GM12878 (cell line): ENCODE measurements around the gene PLPPR2. TPM values are rescaled to one million over a fixed set of nuclear protein-coding genes. Genes with fewer than 3 reads are reported as not detected.
A peak's percentile ranks its signal among the peaks of the same experiment; 100 is the strongest.

Source experiments
- ATAC-seq: fragments of 200-7000 bp; cut with Tn5 transposase; 3 replicates; pipeline ENCODE4 v1.9.1; 2020; ENCODE audit warnings: mild to moderate bottlenecking, moderate library complexity
- BruUV-seq: library from RNA; stranded (reverse); fragments of 400-500 nt; replicated peaks from 2 replicates; lab custom pipeline; 2021; lab: Mats Ljungman, UMichigan
- CTCF ChIA-PET: fragments of 300-600 bp; sonication (Branson Sonifier 250); formaldehyde crosslinking; extraction: SDS; loops from one replicate; lab custom pipeline; 2021; ENCODE audit warnings: inconsistent platforms; lab: Yijun Ruan, JAX
- POLR2A ChIA-PET: fragments of 350-600 bp; formaldehyde crosslinking; extraction: SDS; loops from one replicate; lab custom pipeline; 2021; ENCODE audit warnings: inconsistent platforms; lab: Charles Lee
- RAD21 ChIA-PET: fragments of 300-600 bp; sonication (Branson Sonifier 250); formaldehyde crosslinking; loops from one replicate; lab custom pipeline; 2023; ENCODE audit warnings: antibody characterized with exemption; ENCODE audit not compliant: unreplicated experiment; lab: Charles Lee
- SMC1A ChIA-PET: fragments of 300-600 bp; sonication (Branson Sonifier 250); formaldehyde crosslinking; loops from one replicate; lab custom pipeline; 2023; ENCODE audit not compliant: unreplicated experiment, uncharacterized antibody; lab: Charles Lee
- DNase-seq: peaks from one replicate; pipeline ENCODE4 v3.0.0-alpha.2; 2011; ENCODE audit warnings: low read depth, low spot score
- FAIRE-seq: peaks from 3 replicates; lab custom pipeline; 2011; peaks lifted over from hg19 to GRCh38; lab: Jason Lieb, UNC
- H2AFZ ChIP-seq: 2 replicates; pipeline ENCODE4 v1.6.0; 2011; ENCODE audit warnings: low read depth, low read length, control low read depth; ENCODE audit not compliant: control insufficient read depth
- H3K27ac ChIP-seq: 2 replicates; pipeline ENCODE4 v1.5.1; 2011; ENCODE audit warnings: control low read depth; ENCODE audit not compliant: control insufficient read depth, insufficient read depth
- H3K27me3 ChIP-seq, 2 experiments: replicated peaks in 1 of 2; 2 replicates each; pipeline versions ENCODE4 v1.6.0 to v1.6.1; 2011; ENCODE audit warnings: low read length in 1 of 2; ENCODE audit not compliant: control insufficient read depth in 2 of 2, insufficient read depth in 2 of 2
- H3K36me3 ChIP-seq, 2 experiments: 2 replicates each; pipeline ENCODE4 v1.5.1; 2011; ENCODE audit warnings: low read length in 1 of 2; ENCODE audit not compliant: control insufficient read depth in 2 of 2, insufficient read depth in 2 of 2
- H3K4me1 ChIP-seq: 2 replicates; pipeline ENCODE4 v1.6.1; 2011; ENCODE audit warnings: mild to moderate bottlenecking, low read length, moderate library complexity, mixed read lengths; ENCODE audit not compliant: control insufficient read depth, insufficient read depth
- H3K4me2 ChIP-seq: 2 replicates; pipeline ENCODE4 v1.6.0; 2011; ENCODE audit warnings: control low read depth; ENCODE audit not compliant: control insufficient read depth, insufficient read depth
- H3K4me3 ChIP-seq: fragments of 200-600 bp; sonication (generic); 2 replicates; pipeline ENCODE4 v1.5.1; 2016
- H3K79me2 ChIP-seq: 2 replicates; pipeline ENCODE4 v1.6.0; 2011; ENCODE audit warnings: low read length; ENCODE audit not compliant: control insufficient read depth, insufficient read depth
- H3K9ac ChIP-seq: 2 replicates; pipeline ENCODE4 v1.8.0; 2011; ENCODE audit warnings: low read length, control low read depth, mixed read lengths; ENCODE audit not compliant: control insufficient read depth, insufficient read depth
- H3K9me3 ChIP-seq: replicated peaks from 3 replicates; pipeline ENCODE4 v1.5.1; 2011; ENCODE audit warnings: mild to moderate bottlenecking, low read length; ENCODE audit not compliant: control insufficient read depth, insufficient read depth
- H4K20me1 ChIP-seq: 2 replicates; pipeline ENCODE4 v1.6.0; 2011; ENCODE audit not compliant: control insufficient read depth, insufficient read depth
- CBX5 ChIP-seq: sonication (generic); IDR thresholded peaks from 2 replicates; pipeline ENCODE4 v1.6.1; 2016; ENCODE audit warnings: low read depth, moderate library complexity, mild to moderate bottlenecking, inconsistent platforms
- CEBPZ ChIP-seq: fragments of 150-350 bp; IDR thresholded peaks from 2 replicates; pipeline ENCODE4 v1.6.1; 2016; ENCODE audit warnings: low read depth, low read length
- HDAC6 ChIP-seq: fragments of 200-600 bp; sonication (generic); IDR thresholded peaks from one replicate; pipeline ENCODE4 v1.8.0; 2017; ENCODE audit warnings: antibody characterized with exemption; ENCODE audit not compliant: unreplicated experiment
- NR2C2 ChIP-seq: IDR thresholded peaks from 2 replicates; pipeline ENCODE4 v1.6.1; 2011; ENCODE audit warnings: borderline replicate concordance, low read depth; ENCODE audit not compliant: control insufficient read depth, insufficient read length
- WGBS: methylation state at CpG from one replicate; pipeline ENCODE4 v1.1.6; 2016; ENCODE audit warnings: low lambda C conversion rate; ENCODE audit not compliant: insufficient replicate concordance, insufficient coverage; ENCODE audit errors: missing lambda C conversion rate; 5-methylcytosine and 5-hydroxymethylcytosine counted together
- in situ Hi-C: fragments of 300-500 bp; cut with MboI; formaldehyde crosslinking; loops from 9 replicates; pipeline ENCODE4 v1.14.3; 2018; ENCODE audit warnings: mixed read lengths
- intact Hi-C: fragments of 100-400 bp; cut with micrococcal nuclease; formaldehyde crosslinking; loops from one replicate; pipeline ENCODE4 v1.14.2; 2022; ENCODE audit not compliant: unreplicated experiment
- polyA plus RNA-seq, 11 experiments: library from polyadenylated mRNA; depleted of rRNA in 4 of 11; unstranded in 6 of 11; stranded (reverse) in 5 of 11; fragments of >200 nt; fragmentation: Nextera tagmentation in 4 of 11; fragmentation: Illumina TruSeq in 1 of 11; extraction: Ambion mirVana in 4 of 11; extraction: Trizol in 1 of 11; gene quantifications; 1 replicate in 1 of 11; 2 replicates in 10 of 11; pipeline versions ENCODE4 v1.2.1 to v1.2.3, GENCODE V29; 2011 to 2016; ENCODE audit warnings: inconsistent platforms in 2 of 11, missing spikeins in 2 of 11, low read depth in 1 of 11
- total RNA-seq, 4 experiments: library from RNA; depleted of rRNA in 3 of 4; stranded (reverse); fragments of >200 nt in 3 of 4; fragmentation: Illumina TruSeq in 1 of 4; extraction: Trizol in 1 of 4; gene quantifications; 2 replicates each; pipeline versions ENCODE4 v1.2.1 to v1.2.3, GENCODE V29; 2013 to 2021

The PLPPR2 gene
- total and polyA plus RNA-seq, 10 of the 15 experiments (the other 5 are each of a cell fraction or from before 2014, with no cell fraction given): 0.09 to 2.8 (median 0.70) TPM

GRCh38 chr19:11338121-11338520, 17.1 kb upstream of the PLPPR2 start (continued):
- no peak for TF ChIP-seq HDAC6
- no peak for TF ChIP-seq CBX5

- Histone ChIP-seq H3K36me3 (peaks cover 0 to 9% of the 10 kb centered on the region in 2 experiments; a peak in 1 of 4 replicates), H3K4me1 (peaks cover 4% of the 10 kb centered on the region), H3K9ac (peak overlapping the region; percentile 62; the same call in 1 of the 2 replicates), H3K27me3 (no peaks in the 10 kb centered on the region), H2AFZ (peak overlapping the region; percentile 78; the same call in 1 of the 2 replicates), H3K9me3 (no peaks in the 10 kb centered on the region; the same call in 2 of the 3 replicates), H4K20me1 (no peaks in the 10 kb centered on the region), H3K79me2 (no peaks in the 10 kb centered on the region), H3K27ac (peak overlapping the region; percentile 45; the same call in 1 of the 2 replicates), H3K4me2 (peak overlapping the region; percentile 90), H3K4me3 (peak overlapping the region; percentile 93)
- DNase-seq (no peak), FAIRE-seq (no peak), ATAC-seq (no peak; the same call in 2 of the 3 replicates)
- no TSS peak for BruUV-seq
- SMC1A ChIA-PET: interaction anchor here (0.7 to 1.6 kb wide), 3 partner anchors 12 to 44 kb away, joined by 3 to 7 read pairs (median 5); no protein-coding TSS in a partner anchor
- TF ChIP-seq CEBPZ (no peak), NR2C2 (no peak)
- POLR2A ChIA-PET: interaction anchor here (0.6 to 1.1 kb wide), 4 partner anchors 7 to 1780 kb away, joined by 3 to 4 read pairs (median 3); partner anchors contain the start of genes CCDC159 and TMEM205
- in situ Hi-C loops (no loop called here), intact Hi-C loops (no loop called here)
- RAD21 ChIA-PET: interaction anchor here (1.2 to 1.4 kb wide), 2 partner anchors 14 to 36 kb away, joined by 4 to 7 read pairs; partner anchors contain the start of gene SWSAP1
- 42% methylated on average over 21 of the region's 21 CpGs for WGBS
- CTCF ChIA-PET: interaction anchor here (0.6 to 2.3 kb wide), 8 partner anchors 8 to 151 kb away, joined by 3 to 11 read pairs (median 4); partner anchors contain the start of genes CCDC159 and TMEM205
These were observed 16.5 kb upstream of the PLPPR2 start for GRCh38 chr19:11338569-11339253.
